Keratinocyte (primary cell): ENCODE results near the gene ANO2. TPM values are rescaled to one million over a fixed set of nuclear protein-coding genes. Genes with fewer than 3 reads are reported as not detected.

Source experiments
- DNase-seq: peaks from one replicate; pipeline ENCODE4 v3.0.0-alpha.2; 2011; ENCODE audit warnings: low read depth, missing footprints, low spot score
- FAIRE-seq: peaks from 2 replicates; lab custom pipeline; 2011; peaks lifted over from hg19 to GRCh38; lab: Jason Lieb, UNC
- H2AFZ ChIP-seq: 2 replicates; pipeline ENCODE4 v1.6.0; 2012; ENCODE audit warnings: low read length, control low read depth, inconsistent platforms; ENCODE audit not compliant: control insufficient read depth
- H3K27ac ChIP-seq: 2 replicates; pipeline ENCODE4 v1.5.1; 2011; ENCODE audit warnings: low read length; ENCODE audit not compliant: control insufficient read depth, insufficient read depth
- H3K27me3 ChIP-seq: 3 replicates; pipeline ENCODE4 v1.6.0; 2011; ENCODE audit warnings: low read length; ENCODE audit not compliant: control insufficient read depth, insufficient read depth; ENCODE audit errors: extremely low read depth
- H3K36me3 ChIP-seq, 2 experiments: 2 replicates in 1 of 2; 3 replicates in 1 of 2; pipeline ENCODE4 v1.5.1; 2011; ENCODE audit warnings: low read length in 2 of 2, mild to moderate bottlenecking in 1 of 2; ENCODE audit not compliant: control insufficient read depth in 2 of 2, insufficient read depth in 2 of 2; ENCODE audit errors: extremely low read depth in 1 of 2
- H3K4me1 ChIP-seq: 3 replicates; pipeline ENCODE4 v1.5.1; 2011; ENCODE audit warnings: low read length; ENCODE audit not compliant: control insufficient read depth, insufficient read depth; ENCODE audit errors: extremely low read depth
- H3K4me2 ChIP-seq: 3 replicates; pipeline ENCODE4 v1.6.0; 2011; ENCODE audit warnings: low read depth, low read length; ENCODE audit not compliant: control insufficient read depth, insufficient read depth; ENCODE audit errors: extremely low read depth
- H3K4me3 ChIP-seq, 3 experiments: fragments of 200-600 bp in 1 of 3; sonication (generic) in 1 of 3; 2 replicates in 2 of 3; 3 replicates in 1 of 3; pipeline ENCODE4 v1.5.1; 2011 to 2016; ENCODE audit warnings: low read length in 3 of 3, mild to moderate bottlenecking in 3 of 3, control low read depth in 2 of 3, inconsistent platforms in 1 of 3, low read depth in 1 of 3, mixed read lengths in 1 of 3, mixed run types in 1 of 3, moderate library complexity in 1 of 3; ENCODE audit not compliant: control insufficient read depth in 2 of 3, insufficient read depth in 2 of 3; ENCODE audit errors: extremely low read depth in 1 of 3
- H3K79me2 ChIP-seq: 2 replicates; pipeline ENCODE4 v1.6.0; 2012; ENCODE audit warnings: low read length; ENCODE audit not compliant: control insufficient read depth, insufficient read depth
- H3K9ac ChIP-seq: 3 replicates; pipeline ENCODE4 v1.6.0; 2011; ENCODE audit warnings: low read length; ENCODE audit not compliant: control insufficient read depth, insufficient read depth; ENCODE audit errors: extremely low read depth
- H3K9me1 ChIP-seq: 3 replicates; pipeline ENCODE4 v1.6.0; 2011; ENCODE audit warnings: low read length; ENCODE audit not compliant: control insufficient read depth, insufficient read depth; ENCODE audit errors: extremely low read depth
- H3K9me3 ChIP-seq: 2 replicates; pipeline ENCODE4 v1.5.1; 2012; ENCODE audit warnings: low read depth, low read length; ENCODE audit not compliant: control insufficient read depth
- H4K20me1 ChIP-seq: 3 replicates; pipeline ENCODE4 v1.6.0; 2011; ENCODE audit warnings: low read length; ENCODE audit not compliant: control insufficient read depth, insufficient read depth; ENCODE audit errors: extremely low read depth
- EZH2 ChIP-seq: IDR thresholded peaks from one replicate; pipeline ENCODE4 v1.6.1; 2012; ENCODE audit warnings: inconsistent platforms, mild to moderate bottlenecking, low read length, moderate library complexity
- dilution Hi-C: fragments of 300-500 bp; cut with MboI; formaldehyde crosslinking; loops from one replicate; pipeline ENCODE4 v1.7.0; 2020; ENCODE audit warnings: low sequenced_read_pairs; ENCODE audit not compliant: extremely low pct_ligation_motif_present
- polyA plus RNA-seq, 5 experiments: library from polyadenylated mRNA; depleted of rRNA in 3 of 5; stranded (reverse) in 3 of 5; stranded (forward) in 1 of 5; unstranded in 1 of 5; fragments of >200 nt; gene quantifications; 1 replicate in 1 of 5; 2 replicates in 3 of 5; 3 replicates in 1 of 5; pipeline versions ENCODE4 v1.2.1 to v1.2.3, GENCODE V29; 2011 to 2012; ENCODE audit warnings: missing spikeins in 2 of 5, low read depth in 1 of 5, low replicate concordance in 1 of 5
- TF ChIP-seq, protein P1 (sequence below), 3 experiments: IDR thresholded peaks in 1 of 3; conservative IDR thresholded peaks in 1 of 3; optimal IDR thresholded peaks in 1 of 3; 2 replicates in 2 of 3; 3 replicates in 1 of 3; pipeline versions ENCODE3 to v1.5.1; 2011; ENCODE audit warnings: low read length in 3 of 3, mild to moderate bottlenecking in 3 of 3, moderate library complexity in 2 of 3, control low read depth in 1 of 3, inconsistent platforms in 1 of 3; ENCODE audit not compliant: insufficient read depth in 2 of 3; ENCODE audit errors: extremely low read depth in 1 of 3

The ANO2 gene
- polyA plus RNA-seq, 1 donor (not counting 4 experiments of a cell fraction or from before 2014, with no cell fraction given): 0.14 TPM

- Histone ChIP-seq H3K36me3 (no peaks in the 10 kb centered on the region), H3K27ac (no peak overlapping the region), H4K20me1 (no peaks in the 10 kb centered on the region), H3K4me1 (peaks cover 2% of the 10 kb centered on the region), H3K79me2 (no peaks in the 10 kb centered on the region), H3K4me2 (no peak overlapping the region), H3K27me3 (peaks cover 3% of the 10 kb centered on the region), H2AFZ (no peak overlapping the region), H3K9me3 (no peaks in the 10 kb centered on the region), H3K9ac (no peak overlapping the region), H3K4me3 (no peak overlapping the region), H3K9me1 (no peaks in the 10 kb centered on the region)
- DNase-seq (no peak), FAIRE-seq (no peak)
- dilution Hi-C loops: no loop called here
- TF ChIP-seq, protein P1, sequence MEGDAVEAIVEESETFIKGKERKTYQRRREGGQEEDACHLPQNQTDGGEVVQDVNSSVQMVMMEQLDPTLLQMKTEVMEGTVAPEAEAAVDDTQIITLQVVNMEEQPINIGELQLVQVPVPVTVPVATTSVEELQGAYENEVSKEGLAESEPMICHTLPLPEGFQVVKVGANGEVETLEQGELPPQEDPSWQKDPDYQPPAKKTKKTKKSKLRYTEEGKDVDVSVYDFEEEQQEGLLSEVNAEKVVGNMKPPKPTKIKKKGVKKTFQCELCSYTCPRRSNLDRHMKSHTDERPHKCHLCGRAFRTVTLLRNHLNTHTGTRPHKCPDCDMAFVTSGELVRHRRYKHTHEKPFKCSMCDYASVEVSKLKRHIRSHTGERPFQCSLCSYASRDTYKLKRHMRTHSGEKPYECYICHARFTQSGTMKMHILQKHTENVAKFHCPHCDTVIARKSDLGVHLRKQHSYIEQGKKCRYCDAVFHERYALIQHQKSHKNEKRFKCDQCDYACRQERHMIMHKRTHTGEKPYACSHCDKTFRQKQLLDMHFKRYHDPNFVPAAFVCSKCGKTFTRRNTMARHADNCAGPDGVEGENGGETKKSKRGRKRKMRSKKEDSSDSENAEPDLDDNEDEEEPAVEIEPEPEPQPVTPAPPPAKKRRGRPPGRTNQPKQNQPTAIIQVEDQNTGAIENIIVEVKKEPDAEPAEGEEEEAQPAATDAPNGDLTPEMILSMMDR (optimal IDR thresholded peaks at IDR 0.05 in 1 of 3, IDR thresholded peaks at IDR 0.05 in 1 of 3, conservative IDR thresholded peaks at IDR 0.05 in 1 of 3; ENCODE audit: extremely low read depth in 1 of 3, insufficient read depth in 2 of 3, low read length in 3 of 3): no peak
- TF ChIP-seq EZH2: no peak
Measured at GRCh38 chr12:5784462-5785130, 160.5 kb downstream of the ANO2 start.

GRCh38 chr12:5783289-5783920 lies 161.7 kb downstream of the ANO2 start:
- Histone ChIP-seq H3K36me3 (no peaks in the 10 kb centered on the region), H3K27ac (no peak overlapping the region), H3K4me3 (no peak overlapping the region), H3K9me3 (no peaks in the 10 kb centered on the region), H3K4me1 (no peaks in the 10 kb centered on the region), H4K20me1 (no peaks in the 10 kb centered on the region), H3K27me3 (peaks cover 3% of the 10 kb centered on the region), H3K79me2 (no peaks in the 10 kb centered on the region), H3K9me1 (no peaks in the 10 kb centered on the region), H3K9ac (no peak overlapping the region), H2AFZ (no peak overlapping the region), H3K4me2 (no peak overlapping the region)
- no peak for DNase-seq
- TF ChIP-seq, protein P1 (optimal IDR thresholded peaks at IDR 0.05 in 1 of 3, IDR thresholded peaks at IDR 0.05 in 1 of 3, conservative IDR thresholded peaks at IDR 0.05 in 1 of 3; ENCODE audit: extremely low read depth in 1 of 3, insufficient read depth in 2 of 3, low read length in 3 of 3): no peak
- no peak for TF ChIP-seq EZH2
- dilution Hi-C loops: no loop called here
- no peak for FAIRE-seq
